NB4 (cell line): Measurements from ENCODE around the gene CNTNAP2.

ENCODE experiments used
- MYC ChIP-seq: IDR thresholded peaks from 2 replicates; pipeline ENCODE4 v1.6.1; 2011; ENCODE audit warnings: low read depth, low read length
- TF ChIP-seq, protein P1 (sequence below): IDR thresholded peaks from one replicate; pipeline ENCODE4 v1.5.1; 2012; ENCODE audit warnings: low read depth, low read length
- TF ChIP-seq, protein P2 (sequence below): IDR thresholded peaks from 2 replicates; pipeline ENCODE4 v1.6.1; 2011; ENCODE audit warnings: low read depth, low read length

GRCh38 chr7:148121847-148122246 is 2005.2 kb downstream of the CNTNAP2 start:
- TF ChIP-seq, protein P1, sequence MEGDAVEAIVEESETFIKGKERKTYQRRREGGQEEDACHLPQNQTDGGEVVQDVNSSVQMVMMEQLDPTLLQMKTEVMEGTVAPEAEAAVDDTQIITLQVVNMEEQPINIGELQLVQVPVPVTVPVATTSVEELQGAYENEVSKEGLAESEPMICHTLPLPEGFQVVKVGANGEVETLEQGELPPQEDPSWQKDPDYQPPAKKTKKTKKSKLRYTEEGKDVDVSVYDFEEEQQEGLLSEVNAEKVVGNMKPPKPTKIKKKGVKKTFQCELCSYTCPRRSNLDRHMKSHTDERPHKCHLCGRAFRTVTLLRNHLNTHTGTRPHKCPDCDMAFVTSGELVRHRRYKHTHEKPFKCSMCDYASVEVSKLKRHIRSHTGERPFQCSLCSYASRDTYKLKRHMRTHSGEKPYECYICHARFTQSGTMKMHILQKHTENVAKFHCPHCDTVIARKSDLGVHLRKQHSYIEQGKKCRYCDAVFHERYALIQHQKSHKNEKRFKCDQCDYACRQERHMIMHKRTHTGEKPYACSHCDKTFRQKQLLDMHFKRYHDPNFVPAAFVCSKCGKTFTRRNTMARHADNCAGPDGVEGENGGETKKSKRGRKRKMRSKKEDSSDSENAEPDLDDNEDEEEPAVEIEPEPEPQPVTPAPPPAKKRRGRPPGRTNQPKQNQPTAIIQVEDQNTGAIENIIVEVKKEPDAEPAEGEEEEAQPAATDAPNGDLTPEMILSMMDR = no peak
- TF ChIP-seq MYC = no peak
- TF ChIP-seq, protein P2, sequence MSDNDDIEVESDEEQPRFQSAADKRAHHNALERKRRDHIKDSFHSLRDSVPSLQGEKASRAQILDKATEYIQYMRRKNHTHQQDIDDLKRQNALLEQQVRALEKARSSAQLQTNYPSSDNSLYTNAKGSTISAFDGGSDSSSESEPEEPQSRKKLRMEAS = no peak
